ENCODE results near the gene NUDT14.

DNA sequence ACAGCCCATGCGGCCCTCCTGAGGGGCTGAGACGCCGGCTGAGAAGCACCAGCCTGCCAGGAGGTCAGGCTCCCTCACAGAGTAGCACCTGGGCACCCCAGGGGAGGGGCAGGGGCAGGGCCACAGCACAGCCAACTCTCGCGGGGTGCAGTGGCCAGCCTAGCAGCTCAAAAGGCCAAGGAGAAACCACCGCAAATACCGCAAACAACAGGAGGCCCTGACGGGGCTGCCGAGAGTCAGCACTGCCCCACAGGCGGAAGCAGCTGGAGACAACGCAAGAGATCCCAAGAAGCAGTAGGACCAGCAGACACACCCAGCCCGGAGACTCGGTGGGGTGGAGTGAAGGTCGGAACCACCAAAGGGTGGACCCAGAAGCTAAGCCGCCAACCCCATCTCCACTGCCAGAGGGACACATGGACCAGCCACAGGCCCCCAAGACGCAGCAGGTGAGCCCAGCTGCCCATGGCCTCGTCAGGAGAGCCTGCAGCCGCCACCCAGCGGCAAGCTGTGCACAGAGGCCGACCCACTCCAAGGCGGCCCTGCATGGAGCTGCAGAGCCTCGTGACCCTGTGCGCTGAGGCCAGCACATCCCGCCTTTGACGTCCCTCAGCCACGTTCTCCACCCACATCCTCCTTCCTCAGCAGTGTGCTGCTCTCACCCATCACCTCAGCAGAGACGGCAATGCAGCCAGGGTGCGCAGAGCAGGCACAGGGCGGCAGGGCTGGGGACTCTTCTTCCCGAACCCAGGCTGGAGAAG, 35.6 kb upstream of the NUDT14 start:
- TF ChIP-seq, protein P1, sequence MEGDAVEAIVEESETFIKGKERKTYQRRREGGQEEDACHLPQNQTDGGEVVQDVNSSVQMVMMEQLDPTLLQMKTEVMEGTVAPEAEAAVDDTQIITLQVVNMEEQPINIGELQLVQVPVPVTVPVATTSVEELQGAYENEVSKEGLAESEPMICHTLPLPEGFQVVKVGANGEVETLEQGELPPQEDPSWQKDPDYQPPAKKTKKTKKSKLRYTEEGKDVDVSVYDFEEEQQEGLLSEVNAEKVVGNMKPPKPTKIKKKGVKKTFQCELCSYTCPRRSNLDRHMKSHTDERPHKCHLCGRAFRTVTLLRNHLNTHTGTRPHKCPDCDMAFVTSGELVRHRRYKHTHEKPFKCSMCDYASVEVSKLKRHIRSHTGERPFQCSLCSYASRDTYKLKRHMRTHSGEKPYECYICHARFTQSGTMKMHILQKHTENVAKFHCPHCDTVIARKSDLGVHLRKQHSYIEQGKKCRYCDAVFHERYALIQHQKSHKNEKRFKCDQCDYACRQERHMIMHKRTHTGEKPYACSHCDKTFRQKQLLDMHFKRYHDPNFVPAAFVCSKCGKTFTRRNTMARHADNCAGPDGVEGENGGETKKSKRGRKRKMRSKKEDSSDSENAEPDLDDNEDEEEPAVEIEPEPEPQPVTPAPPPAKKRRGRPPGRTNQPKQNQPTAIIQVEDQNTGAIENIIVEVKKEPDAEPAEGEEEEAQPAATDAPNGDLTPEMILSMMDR (IDR thresholded peaks at IDR 0.05) = no peak
- TF ChIP-seq POLR2A (IDR thresholded peaks at IDR 0.05) = no peak
